Natural killer cell (primary cell): ENCODE data around the gene MINDY3. TPM values are rescaled to one million over a fixed set of nuclear protein-coding genes. Genes with fewer than 3 reads are reported as not detected.

Experiments
- ATAC-seq, 3 donors: fragments of 150-1000 bp in 2 of 3; fragments of 200-7000 bp in 1 of 3; cut with Tn5 transposase; 1 replicate in 1 of 3; 2 replicates in 2 of 3; pipeline ENCODE4 v1.10.0; 2021; ENCODE audit warnings: mild to moderate bottlenecking in 2 of 3, moderate library complexity in 2 of 3
- DNase-seq, 2 donors: peaks; one replicate each; pipeline versions ENCODE4 v3.0.0 to v3.0.0-alpha.2; 2013 to 2021; ENCODE audit warnings: mixed read lengths in 1 of 2
- H3K27ac ChIP-seq: one replicate; pipeline ENCODE4 v1.5.1; 2013; ENCODE audit warnings: mild to moderate bottlenecking, low read length
- H3K27me3 ChIP-seq: one replicate; pipeline ENCODE4 v1.6.1; 2013; ENCODE audit warnings: low read length; ENCODE audit not compliant: control insufficient read depth, insufficient read depth
- H3K36me3 ChIP-seq: one replicate; pipeline ENCODE4 v1.6.1; 2013; ENCODE audit warnings: low read length; ENCODE audit not compliant: control insufficient read depth, insufficient read depth
- H3K4me1 ChIP-seq: one replicate; pipeline ENCODE4 v1.6.1; 2013; ENCODE audit warnings: low read length; ENCODE audit not compliant: control insufficient read depth, insufficient read depth
- H3K4me3 ChIP-seq: one replicate; pipeline ENCODE4 v1.5.1; 2013; ENCODE audit warnings: low read length
- H3K9me3 ChIP-seq: one replicate; pipeline ENCODE4 v1.6.1; 2013; ENCODE audit warnings: low read length; ENCODE audit not compliant: control insufficient read depth, insufficient read depth
- H3K27ac Mint-ChIP-seq, 2 donors: one replicate each; pipeline ENCODE4 v1.8.0; 2022; ENCODE audit warnings: mild to moderate bottlenecking in 2 of 2, mixed read lengths in 2 of 2, moderate library complexity in 1 of 2
- H3K27me3 Mint-ChIP-seq, 2 donors: one replicate each; pipeline ENCODE4 v1.8.0; 2022; ENCODE audit warnings: low read depth in 2 of 2, mixed read lengths in 2 of 2
- H3K36me3 Mint-ChIP-seq: one replicate; pipeline ENCODE4 v1.8.0; 2022; ENCODE audit warnings: mixed read lengths
- H3K4me1 Mint-ChIP-seq, 2 donors: one replicate each; pipeline ENCODE4 v1.8.0; 2022; ENCODE audit warnings: mixed read lengths in 2 of 2
- H3K4me3 Mint-ChIP-seq: one replicate; pipeline ENCODE4 v1.8.0; 2022; ENCODE audit warnings: mild to moderate bottlenecking, moderate library complexity, mixed read lengths
- H3K9me3 Mint-ChIP-seq, 2 donors: one replicate each; pipeline ENCODE4 v1.8.0; 2022; ENCODE audit warnings: mixed read lengths in 2 of 2
- WGBS: methylation state at CpG from one replicate; pipeline ENCODE4 v1.1.7; 2013; ENCODE audit warnings: missing lambda C conversion rate; ENCODE audit not compliant: insufficient coverage; 5-methylcytosine and 5-hydroxymethylcytosine counted together
- intact Hi-C: fragments of 100-400 bp; cut with micrococcal nuclease; formaldehyde crosslinking; loops from one replicate; pipeline ENCODE4 v1.14.2; 2022
- total RNA-seq, 4 donors: library from RNA; stranded (reverse); fragments of 120-200 nt in 1 of 4; gene quantifications; one replicate each; pipeline versions ENCODE4 v1.2.3 to v1.2.4, GENCODE V29; 2013 to 2022
- TF ChIP-seq, protein P1 (sequence below): fragments of 200-600 bp; IDR thresholded peaks from one replicate; pipeline ENCODE4 v1.8.0; 2022; ENCODE audit warnings: antibody characterized with exemption

Gene MINDY3
- total RNA-seq, 3 donors from 2014 or later (not counting 1 experiment from before 2014, with no cell fraction given) = 48.8 to 57.3 (median 53.3) TPM

DNA sequence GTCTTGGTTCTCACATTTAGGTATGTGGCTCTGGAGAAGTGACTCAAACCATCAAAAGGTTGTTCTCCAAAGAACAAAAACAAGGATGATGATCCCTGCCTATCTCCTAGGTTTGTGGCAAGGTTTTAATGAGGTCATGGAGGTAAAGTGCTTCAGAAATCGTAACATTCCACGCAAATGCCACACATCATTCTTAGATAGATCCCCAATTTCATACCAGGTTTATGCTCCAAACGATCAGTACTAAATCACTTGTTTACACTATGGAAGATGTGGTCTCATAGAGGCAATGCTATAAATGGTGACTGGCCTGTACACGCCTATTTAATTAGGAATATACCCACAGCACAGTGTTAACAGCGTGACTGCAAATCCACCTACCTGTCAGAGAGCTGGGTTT is 66.6 kb downstream of the MINDY3 start:
- H3K36me3 Mint-ChIP-seq = peaks cover 18% of the 10 kb centered on the region
- no peak for ATAC-seq
- no peak overlapping the region for H3K27ac Mint-ChIP-seq

DNA sequence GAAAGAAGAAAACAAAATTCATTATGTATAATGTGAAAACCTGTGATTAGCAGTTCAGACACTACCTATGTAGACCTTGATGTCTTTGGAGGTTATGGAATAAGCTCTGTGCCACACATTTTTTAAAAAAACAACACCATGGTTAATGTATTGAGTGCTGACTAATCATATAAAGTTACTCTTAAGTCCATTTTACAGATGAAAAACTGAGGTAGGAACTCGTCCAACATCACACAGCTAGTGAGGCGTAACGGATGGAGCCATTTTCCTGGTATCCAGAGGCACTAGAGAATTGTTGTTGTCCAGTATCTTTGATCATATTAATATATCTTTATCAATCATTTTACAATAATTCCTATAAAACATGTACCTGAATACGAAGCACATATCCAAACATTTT is 67.5 kb downstream of the MINDY3 start:
- Histone ChIP-seq H3K4me1 (no peaks in the 10 kb centered on the region), H3K27me3 (no peaks in the 10 kb centered on the region), H3K4me3 (no peak overlapping the region), H3K27ac (no peak overlapping the region), H3K36me3 (peaks cover 55% of the 10 kb centered on the region), H3K9me3 (no peaks in the 10 kb centered on the region)
- ATAC-seq (no peak), DNase-seq (no peak)
- H3K4me3 Mint-ChIP-seq = no peak overlapping the region
- no peaks in the 10 kb centered on the region for H3K9me3 Mint-ChIP-seq
- intact Hi-C loops = no loop called here
- TF ChIP-seq, protein P1, sequence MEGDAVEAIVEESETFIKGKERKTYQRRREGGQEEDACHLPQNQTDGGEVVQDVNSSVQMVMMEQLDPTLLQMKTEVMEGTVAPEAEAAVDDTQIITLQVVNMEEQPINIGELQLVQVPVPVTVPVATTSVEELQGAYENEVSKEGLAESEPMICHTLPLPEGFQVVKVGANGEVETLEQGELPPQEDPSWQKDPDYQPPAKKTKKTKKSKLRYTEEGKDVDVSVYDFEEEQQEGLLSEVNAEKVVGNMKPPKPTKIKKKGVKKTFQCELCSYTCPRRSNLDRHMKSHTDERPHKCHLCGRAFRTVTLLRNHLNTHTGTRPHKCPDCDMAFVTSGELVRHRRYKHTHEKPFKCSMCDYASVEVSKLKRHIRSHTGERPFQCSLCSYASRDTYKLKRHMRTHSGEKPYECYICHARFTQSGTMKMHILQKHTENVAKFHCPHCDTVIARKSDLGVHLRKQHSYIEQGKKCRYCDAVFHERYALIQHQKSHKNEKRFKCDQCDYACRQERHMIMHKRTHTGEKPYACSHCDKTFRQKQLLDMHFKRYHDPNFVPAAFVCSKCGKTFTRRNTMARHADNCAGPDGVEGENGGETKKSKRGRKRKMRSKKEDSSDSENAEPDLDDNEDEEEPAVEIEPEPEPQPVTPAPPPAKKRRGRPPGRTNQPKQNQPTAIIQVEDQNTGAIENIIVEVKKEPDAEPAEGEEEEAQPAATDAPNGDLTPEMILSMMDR = no peak
- peaks cover 23% of the 10 kb centered on the region for H3K36me3 Mint-ChIP-seq
- no peaks in the 10 kb centered on the region for H3K27me3 Mint-ChIP-seq
- peaks cover 6 to 13% of the 10 kb centered on the region in 2 donors for H3K4me1 Mint-ChIP-seq
- no peak overlapping the region for H3K27ac Mint-ChIP-seq
- 100% methylated on average over 3 of the region's 4 CpGs for WGBS

More for the DNA sequence above, 66.6 kb downstream of the MINDY3 start:
- no peak for DNase-seq
- peaks cover 47% of the 10 kb centered on the region for H3K36me3 ChIP-seq
- no peaks in the 10 kb centered on the region for H3K4me1 ChIP-seq
- Mint-ChIP-seq H3K4me1 (peaks cover 6 to 13% of the 10 kb centered on the region in 2 donors), H3K4me3 (no peak overlapping the region), H3K27me3 (no peaks in the 10 kb centered on the region), H3K9me3 (no peaks in the 10 kb centered on the region)
- intact Hi-C loops = no loop called here
- no peaks in the 10 kb centered on the region for H3K27me3 ChIP-seq
- TF ChIP-seq, protein P1 = no peak
- no peak overlapping the region for H3K27ac ChIP-seq
- no peaks in the 10 kb centered on the region for H3K9me3 ChIP-seq
- no peak overlapping the region for H3K4me3 ChIP-seq
- 100% methylated on average over 4 of the region's 5 CpGs for WGBS

- no peak for ATAC-seq
- 100% methylated on average over 1 of the region's 2 CpGs for WGBS
- DNase-seq = no peak
- Mint-ChIP-seq H3K9me3 (no peaks in the 10 kb centered on the region), H3K4me1 (peaks cover 6 to 13% of the 10 kb centered on the region in 2 donors), H3K36me3 (peaks cover 23% of the 10 kb centered on the region), H3K4me3 (no peak overlapping the region), H3K27me3 (no peaks in the 10 kb centered on the region), H3K27ac (no peak overlapping the region)
- Histone ChIP-seq H3K4me3 (no peak overlapping the region), H3K36me3 (peaks cover 63% of the 10 kb centered on the region), H3K27me3 (no peaks in the 10 kb centered on the region), H3K4me1 (no peaks in the 10 kb centered on the region), H3K9me3 (no peaks in the 10 kb centered on the region), H3K27ac (no peak overlapping the region)
- intact Hi-C loops = no loop called here
- TF ChIP-seq, protein P1 = no peak
Observed at GRCh38 chr10:15791816-15792524, 68.3 kb downstream of the MINDY3 start.
